ENCODE measurements around the gene USP47. TPM values are rescaled to one million over a fixed set of nuclear protein-coding genes. Genes with fewer than 3 reads are reported as not detected.

USP47 gene
- total RNA-seq, 1 experiment from 2014 or later, result 45.9 TPM

DNA sequence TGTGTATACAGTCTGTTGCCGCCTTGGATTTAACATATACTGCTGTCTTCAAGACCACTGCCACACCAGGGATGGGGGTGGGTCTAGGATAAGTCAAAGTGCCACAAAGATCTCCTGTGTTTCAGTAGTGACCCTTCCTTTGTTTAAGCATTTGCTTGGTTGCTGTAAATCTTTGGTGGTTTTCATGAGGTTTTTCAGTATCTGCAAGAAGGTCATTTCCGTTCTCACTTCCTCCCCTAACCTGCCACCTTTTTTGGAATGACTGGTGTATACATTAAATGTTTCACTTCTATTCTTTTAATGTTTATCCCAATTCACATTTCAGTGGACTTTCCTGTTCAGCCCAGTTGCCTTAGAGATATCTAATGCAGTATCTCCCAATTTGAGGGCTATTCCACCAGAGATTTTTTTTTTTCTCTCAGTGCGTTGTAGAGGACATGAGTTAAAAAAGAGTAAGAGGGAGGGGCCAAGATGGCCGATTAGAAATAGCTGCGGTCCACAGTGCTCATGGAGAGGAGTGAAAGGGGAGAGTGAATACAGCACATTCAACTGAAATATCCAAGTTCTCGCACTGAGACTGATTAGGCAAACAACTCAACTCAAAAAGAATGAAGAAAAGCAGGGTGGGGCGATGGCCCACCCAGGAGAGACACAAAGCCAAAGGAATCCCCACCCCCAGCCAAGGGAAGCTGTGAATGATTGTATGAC lies 43.2 kb downstream of the USP47 start:
- no peak for TF ChIP-seq EZH2 (IDR thresholded peaks at IDR 0.05; ENCODE audit: borderline replicate concordance, low read depth, low read length, poor library complexity, severe bottlenecking)
- TF ChIP-seq, protein P1, sequence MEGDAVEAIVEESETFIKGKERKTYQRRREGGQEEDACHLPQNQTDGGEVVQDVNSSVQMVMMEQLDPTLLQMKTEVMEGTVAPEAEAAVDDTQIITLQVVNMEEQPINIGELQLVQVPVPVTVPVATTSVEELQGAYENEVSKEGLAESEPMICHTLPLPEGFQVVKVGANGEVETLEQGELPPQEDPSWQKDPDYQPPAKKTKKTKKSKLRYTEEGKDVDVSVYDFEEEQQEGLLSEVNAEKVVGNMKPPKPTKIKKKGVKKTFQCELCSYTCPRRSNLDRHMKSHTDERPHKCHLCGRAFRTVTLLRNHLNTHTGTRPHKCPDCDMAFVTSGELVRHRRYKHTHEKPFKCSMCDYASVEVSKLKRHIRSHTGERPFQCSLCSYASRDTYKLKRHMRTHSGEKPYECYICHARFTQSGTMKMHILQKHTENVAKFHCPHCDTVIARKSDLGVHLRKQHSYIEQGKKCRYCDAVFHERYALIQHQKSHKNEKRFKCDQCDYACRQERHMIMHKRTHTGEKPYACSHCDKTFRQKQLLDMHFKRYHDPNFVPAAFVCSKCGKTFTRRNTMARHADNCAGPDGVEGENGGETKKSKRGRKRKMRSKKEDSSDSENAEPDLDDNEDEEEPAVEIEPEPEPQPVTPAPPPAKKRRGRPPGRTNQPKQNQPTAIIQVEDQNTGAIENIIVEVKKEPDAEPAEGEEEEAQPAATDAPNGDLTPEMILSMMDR (conservative IDR thresholded peaks at IDR 0.05; ENCODE audit: low read depth, low read length), result no peak
- DNase-seq (ENCODE audit: low spot score), result no peak
- H3K4me1 ChIP-seq (ENCODE audit: insufficient read depth, low read length, poor library complexity, severe bottlenecking), result no peaks in the 10 kb centered on the region
- CTCF ChIA-PET, result no interaction called here
- H3K36me3 ChIP-seq (ENCODE audit: insufficient read depth, low read length, poor library complexity, severe bottlenecking), result peaks cover 32% of the 10 kb centered on the region
- H3K27ac ChIP-seq (ENCODE audit: low read depth, low read length, poor library complexity, severe bottlenecking), result no peak overlapping the region
- BruUV-seq (replicated peaks), result no TSS peak
- H3K4me3 ChIP-seq (ENCODE audit: low read depth, low read length, poor library complexity, severe bottlenecking), result no peak overlapping the region
- POLR2A ChIA-PET (ENCODE audit: low non-redundant PET), result no interaction called here
- intact Hi-C loops (cut with micrococcal nuclease; ENCODE audit: unreplicated experiment), result no loop called here
- no peaks in the 10 kb centered on the region for H3K27me3 ChIP-seq (replicated peaks; ENCODE audit: insufficient read depth, low read depth, low read length, poor library complexity)
- H3K9me3 ChIP-seq (ENCODE audit: low read depth, low read length, poor library complexity, severe bottlenecking), result no peaks in the 10 kb centered on the region

DNA sequence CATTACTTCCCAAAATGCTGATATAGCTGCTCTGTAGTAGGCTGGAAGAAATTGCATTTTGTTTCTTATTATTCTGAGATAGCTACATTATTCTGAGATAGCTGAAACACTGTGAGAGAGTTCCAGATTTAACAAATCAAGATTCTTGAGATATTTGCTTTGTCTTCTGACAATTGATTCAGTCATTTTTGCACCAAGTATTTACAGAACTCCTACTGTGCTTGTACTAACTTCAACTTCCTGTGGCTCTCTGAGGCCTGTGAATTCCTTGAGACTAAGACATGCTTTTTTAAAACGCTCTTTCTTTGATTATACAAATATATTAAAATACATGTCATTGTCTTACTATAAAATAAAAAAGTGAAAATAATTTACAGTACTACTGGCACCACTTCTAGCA lies 52.7 kb downstream of the USP47 start:
- intact Hi-C loops (cut with micrococcal nuclease; ENCODE audit: unreplicated experiment), result no loop called here
- Histone ChIP-seq H3K27me3 (replicated peaks; ENCODE audit: insufficient read depth, low read depth, low read length, poor library complexity) (no peaks in the 10 kb centered on the region), H3K4me3 (ENCODE audit: low read depth, low read length, poor library complexity, severe bottlenecking) (no peak overlapping the region), H3K36me3 (ENCODE audit: insufficient read depth, low read length, poor library complexity, severe bottlenecking) (peaks cover 5% of the 10 kb centered on the region), H3K9me3 (ENCODE audit: low read depth, low read length, poor library complexity, severe bottlenecking) (no peaks in the 10 kb centered on the region), H3K27ac (ENCODE audit: low read depth, low read length, poor library complexity, severe bottlenecking) (peak overlapping the region; percentile 52), H3K4me1 (ENCODE audit: insufficient read depth, low read length, poor library complexity, severe bottlenecking) (peaks cover 12% of the 10 kb centered on the region)
- BruUV-seq (replicated peaks), result TSS peak; percentile 9
- no peak for TF ChIP-seq EZH2 (IDR thresholded peaks at IDR 0.05; ENCODE audit: borderline replicate concordance, low read depth, low read length, poor library complexity, severe bottlenecking)
- TF ChIP-seq, protein P1 (conservative IDR thresholded peaks at IDR 0.05; ENCODE audit: low read depth, low read length), result no peak
- ChIA-PET POLR2A (ENCODE audit: low non-redundant PET) (no interaction called here), CTCF (no interaction called here)
- peak; percentile 63 for DNase-seq (ENCODE audit: low spot score)

DNA sequence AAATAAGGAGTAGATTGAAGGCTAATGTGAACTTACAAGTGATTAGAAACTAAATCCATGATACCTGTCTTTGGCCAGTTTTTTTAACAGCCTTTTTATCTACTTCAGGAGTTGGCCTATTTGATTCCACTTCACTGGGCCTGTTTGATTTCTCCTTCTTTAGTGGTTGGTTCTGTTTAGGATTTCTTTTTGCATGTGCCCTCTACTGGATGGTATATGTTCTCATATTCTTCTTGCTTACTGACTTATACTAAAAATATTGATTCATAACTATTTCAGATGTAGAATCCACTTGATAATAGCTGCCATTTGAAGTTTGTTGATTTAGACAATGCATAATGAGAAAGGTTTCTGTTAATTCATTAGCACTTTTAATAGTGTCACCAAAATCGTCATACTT lies 53.9 kb downstream of the USP47 start:
- CTCF ChIA-PET, result no interaction called here
- DNase-seq (ENCODE audit: low spot score), result peak; percentile 17
- H3K4me1 ChIP-seq (ENCODE audit: insufficient read depth, low read length, poor library complexity, severe bottlenecking), result peaks cover 12% of the 10 kb centered on the region
- no peaks in the 10 kb centered on the region for H3K27me3 ChIP-seq (replicated peaks; ENCODE audit: insufficient read depth, low read depth, low read length, poor library complexity)
- TF ChIP-seq EZH2 (IDR thresholded peaks at IDR 0.05; ENCODE audit: borderline replicate concordance, low read depth, low read length, poor library complexity, severe bottlenecking), result no peak
- TF ChIP-seq, protein P1 (conservative IDR thresholded peaks at IDR 0.05; ENCODE audit: low read depth, low read length), result peak; percentile 33; the same call in 1 of the 2 replicates
- intact Hi-C loops (cut with micrococcal nuclease; ENCODE audit: unreplicated experiment), result no loop called here
- no peak overlapping the region for H3K4me3 ChIP-seq (ENCODE audit: low read depth, low read length, poor library complexity, severe bottlenecking)
- H3K9me3 ChIP-seq (ENCODE audit: low read depth, low read length, poor library complexity, severe bottlenecking), result no peaks in the 10 kb centered on the region
- POLR2A ChIA-PET (ENCODE audit: low non-redundant PET), result no interaction called here
- BruUV-seq (replicated peaks), result no TSS peak
- H3K36me3 ChIP-seq (ENCODE audit: insufficient read depth, low read length, poor library complexity, severe bottlenecking), result peaks cover 5% of the 10 kb centered on the region
- H3K27ac ChIP-seq (ENCODE audit: low read depth, low read length, poor library complexity, severe bottlenecking), result no peak overlapping the region
